ENCODE results near the gene SLC6A16.

SLC6A16 gene

DNA sequence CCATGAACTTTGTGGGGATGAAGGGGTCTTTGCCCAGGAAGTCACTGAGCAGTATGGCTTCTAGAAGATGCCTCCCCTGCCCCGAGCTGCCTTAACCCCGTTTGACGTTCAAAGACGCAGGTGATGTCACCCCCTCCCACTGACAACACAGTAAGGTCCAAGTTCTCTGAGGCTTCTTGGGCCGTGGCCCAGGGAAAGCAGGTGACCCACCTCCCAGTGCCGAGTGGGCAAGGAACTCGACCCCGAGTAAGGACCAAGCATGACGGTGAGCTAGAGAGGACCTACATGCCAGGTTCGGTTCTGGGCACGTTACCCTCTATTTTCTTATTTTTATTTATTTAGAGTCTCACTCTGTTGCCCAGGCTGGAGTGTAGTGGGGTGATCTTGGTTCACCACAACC is 81.3 kb downstream of the SLC6A16 start:
- H3K4me3 ChIP-seq (ENCODE audit: low read length, poor library complexity, severe bottlenecking) = no peak overlapping the region
- H3K27me3 ChIP-seq (ENCODE audit: insufficient read depth, low read length, poor library complexity, severe bottlenecking) = no peaks in the 10 kb centered on the region
- no peaks in the 10 kb centered on the region for H3K4me1 ChIP-seq (ENCODE audit: insufficient read depth, low read length, poor library complexity, severe bottlenecking)
- no peak overlapping the region for H3K4me2 ChIP-seq (ENCODE audit: low read depth, low read length, poor library complexity, severe bottlenecking)
- no peak overlapping the region for H2AFZ ChIP-seq (ENCODE audit: low read length)
- H4K20me1 ChIP-seq (ENCODE audit: insufficient read depth, low read length, poor library complexity, severe bottlenecking) = no peaks in the 10 kb centered on the region
- H3K9me2 ChIP-seq (replicated peaks; ENCODE audit: low read depth, low read length) = no peaks in the 10 kb centered on the region
- no peaks in the 10 kb centered on the region for H3F3A ChIP-seq (ENCODE audit: low read depth)
- no peaks in the 10 kb centered on the region for H3K9me3 ChIP-seq (ENCODE audit: insufficient read depth, low read depth, low read length)
- no peak for TF ChIP-seq EZH2phosphoT487 (IDR thresholded peaks at IDR 0.05; ENCODE audit: borderline replicate concordance)
- TF ChIP-seq, protein P1, sequence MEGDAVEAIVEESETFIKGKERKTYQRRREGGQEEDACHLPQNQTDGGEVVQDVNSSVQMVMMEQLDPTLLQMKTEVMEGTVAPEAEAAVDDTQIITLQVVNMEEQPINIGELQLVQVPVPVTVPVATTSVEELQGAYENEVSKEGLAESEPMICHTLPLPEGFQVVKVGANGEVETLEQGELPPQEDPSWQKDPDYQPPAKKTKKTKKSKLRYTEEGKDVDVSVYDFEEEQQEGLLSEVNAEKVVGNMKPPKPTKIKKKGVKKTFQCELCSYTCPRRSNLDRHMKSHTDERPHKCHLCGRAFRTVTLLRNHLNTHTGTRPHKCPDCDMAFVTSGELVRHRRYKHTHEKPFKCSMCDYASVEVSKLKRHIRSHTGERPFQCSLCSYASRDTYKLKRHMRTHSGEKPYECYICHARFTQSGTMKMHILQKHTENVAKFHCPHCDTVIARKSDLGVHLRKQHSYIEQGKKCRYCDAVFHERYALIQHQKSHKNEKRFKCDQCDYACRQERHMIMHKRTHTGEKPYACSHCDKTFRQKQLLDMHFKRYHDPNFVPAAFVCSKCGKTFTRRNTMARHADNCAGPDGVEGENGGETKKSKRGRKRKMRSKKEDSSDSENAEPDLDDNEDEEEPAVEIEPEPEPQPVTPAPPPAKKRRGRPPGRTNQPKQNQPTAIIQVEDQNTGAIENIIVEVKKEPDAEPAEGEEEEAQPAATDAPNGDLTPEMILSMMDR (conservative IDR thresholded peaks at IDR 0.05; ENCODE audit: low read length) = no peak
- H3K9ac ChIP-seq (ENCODE audit: low read depth, low read length, poor library complexity, severe bottlenecking) = no peak overlapping the region
- no peaks in the 10 kb centered on the region for H3K79me2 ChIP-seq (ENCODE audit: insufficient read depth, low read length)
- H3K36me3 ChIP-seq (ENCODE audit: insufficient read depth, low read length) = no peaks in the 10 kb centered on the region

DNA sequence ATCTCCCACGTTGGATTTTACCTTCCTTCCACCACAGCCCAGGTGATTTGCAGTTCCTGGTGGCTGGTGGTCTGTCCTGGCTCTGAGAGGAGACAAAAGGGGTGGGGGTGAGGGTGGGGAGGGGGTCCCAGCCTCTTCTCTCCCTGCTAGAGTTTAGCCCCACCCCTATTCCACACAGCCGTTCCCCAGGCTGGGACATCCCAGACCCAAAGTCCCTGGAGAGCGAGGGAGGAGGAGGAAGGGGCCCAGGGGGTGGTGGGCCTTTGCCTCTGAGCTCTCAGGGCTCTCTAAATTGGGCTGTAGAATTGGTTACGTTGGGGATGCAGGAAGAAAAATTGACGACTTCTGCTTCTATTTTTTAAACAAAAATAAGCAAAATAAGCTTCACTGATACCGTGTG is 81.9 kb downstream of the SLC6A16 start:
- no peak overlapping the region for H3K9ac ChIP-seq (ENCODE audit: low read depth, low read length, poor library complexity, severe bottlenecking)
- H3F3A ChIP-seq (ENCODE audit: low read depth) = no peaks in the 10 kb centered on the region
- H3K4me2 ChIP-seq (ENCODE audit: low read depth, low read length, poor library complexity, severe bottlenecking) = no peak overlapping the region
- H2AFZ ChIP-seq (ENCODE audit: low read length) = no peak overlapping the region
- no peaks in the 10 kb centered on the region for H3K27me3 ChIP-seq (ENCODE audit: insufficient read depth, low read length, poor library complexity, severe bottlenecking)
- no peaks in the 10 kb centered on the region for H3K9me2 ChIP-seq (replicated peaks; ENCODE audit: low read depth, low read length)
- no peaks in the 10 kb centered on the region for H3K36me3 ChIP-seq (ENCODE audit: insufficient read depth, low read length)
- no peaks in the 10 kb centered on the region for H4K20me1 ChIP-seq (ENCODE audit: insufficient read depth, low read length, poor library complexity, severe bottlenecking)
- no peaks in the 10 kb centered on the region for H3K4me1 ChIP-seq (ENCODE audit: insufficient read depth, low read length, poor library complexity, severe bottlenecking)
- TF ChIP-seq, protein P1 (conservative IDR thresholded peaks at IDR 0.05; ENCODE audit: low read length) = no peak
- no peak for TF ChIP-seq EZH2phosphoT487 (IDR thresholded peaks at IDR 0.05; ENCODE audit: borderline replicate concordance)
- H3K4me3 ChIP-seq (ENCODE audit: low read length, poor library complexity, severe bottlenecking) = no peak overlapping the region
- H3K9me3 ChIP-seq (ENCODE audit: insufficient read depth, low read depth, low read length) = no peaks in the 10 kb centered on the region
- no peaks in the 10 kb centered on the region for H3K79me2 ChIP-seq (ENCODE audit: insufficient read depth, low read length)

DNA sequence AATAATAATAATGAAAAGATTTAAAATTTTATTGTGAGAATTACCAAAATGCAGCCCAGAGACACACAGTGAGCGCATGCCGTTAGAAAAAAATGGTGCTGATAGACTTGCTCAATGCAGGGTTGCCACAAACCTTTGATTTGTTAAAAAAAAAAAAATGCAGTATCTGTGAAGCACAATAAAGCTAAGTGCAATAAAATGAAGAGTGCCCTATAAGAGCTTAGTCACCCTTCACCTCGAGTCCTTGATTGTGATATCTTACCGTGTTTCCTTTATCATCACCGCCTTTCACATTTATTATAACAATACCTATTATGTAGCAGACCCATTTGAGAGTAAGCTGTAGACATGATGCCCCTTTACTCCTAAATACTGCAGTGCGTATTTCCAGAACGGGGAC is 83.2 kb downstream of the SLC6A16 start:
- Histone ChIP-seq H3K36me3 (ENCODE audit: insufficient read depth, low read length) (no peaks in the 10 kb centered on the region), H3K9ac (ENCODE audit: low read depth, low read length, poor library complexity, severe bottlenecking) (no peak overlapping the region), H3K4me2 (ENCODE audit: low read depth, low read length, poor library complexity, severe bottlenecking) (no peak overlapping the region), H3K4me3 (ENCODE audit: low read length, poor library complexity, severe bottlenecking) (no peak overlapping the region), H4K20me1 (ENCODE audit: insufficient read depth, low read length, poor library complexity, severe bottlenecking) (no peaks in the 10 kb centered on the region), H3K4me1 (ENCODE audit: insufficient read depth, low read length, poor library complexity, severe bottlenecking) (no peaks in the 10 kb centered on the region), H3K9me3 (ENCODE audit: insufficient read depth, low read depth, low read length) (no peaks in the 10 kb centered on the region), H3K27me3 (ENCODE audit: insufficient read depth, low read length, poor library complexity, severe bottlenecking) (no peaks in the 10 kb centered on the region), H2AFZ (ENCODE audit: low read length) (no peak overlapping the region), H3K79me2 (ENCODE audit: insufficient read depth, low read length) (no peaks in the 10 kb centered on the region), H3F3A (ENCODE audit: low read depth) (no peaks in the 10 kb centered on the region), H3K9me2 (replicated peaks; ENCODE audit: low read depth, low read length) (no peaks in the 10 kb centered on the region)
- TF ChIP-seq, protein P1 (conservative IDR thresholded peaks at IDR 0.05; ENCODE audit: low read length) = no peak
- TF ChIP-seq EZH2phosphoT487 (IDR thresholded peaks at IDR 0.05; ENCODE audit: borderline replicate concordance) = no peak
